WTC11 (cell line): ENCODE data around the gene RBM39. TPM values are rescaled to one million over a fixed set of nuclear protein-coding genes. Genes with fewer than 3 reads are reported as not detected.
"Not testable (repeated sequence)": the region's sequence is repeated elsewhere in the genome, so short reads cannot be mapped to it uniquely, and the experiment has no call there.

Source experiments
- ATAC-seq: fragments of 200-7000 bp; cut with Tn5 transposase; 2 replicates; pipeline ENCODE4 v1.10.0; 2021; ENCODE audit warnings: mild to moderate bottlenecking, moderate library complexity
- CTCF ChIA-PET: fragments of 300-600 bp; sonication (Branson Sonifier 250); formaldehyde crosslinking; loops from one replicate; lab custom pipeline; 2021; ENCODE audit warnings: antibody characterized with exemption; lab: Charles Lee
- POLR2A ChIA-PET: fragments of 350-600 bp; sonication (Branson Sonifier 250); formaldehyde crosslinking; loops from one replicate; lab custom pipeline; 2021; ENCODE audit warnings: antibody characterized with exemption; lab: Charles Lee
- DNase-seq: peaks from one replicate; pipeline ENCODE4 v3.0.0; 2021; ENCODE audit warnings: low spot score
- H3K27ac Mint-ChIP-seq: 2 replicates; pipeline ENCODE4 v1.8.0; 2021; ENCODE audit warnings: mixed read lengths
- H3K27me3 Mint-ChIP-seq: 2 replicates; pipeline ENCODE4 v1.8.0; 2021; ENCODE audit warnings: low read depth, mild to moderate bottlenecking, moderate library complexity, mixed read lengths
- H3K36me3 Mint-ChIP-seq: 2 replicates; pipeline ENCODE4 v1.8.0; 2021; ENCODE audit warnings: mixed read lengths
- H3K4me1 Mint-ChIP-seq: 2 replicates; pipeline ENCODE4 v1.8.0; 2022; ENCODE audit warnings: mixed read lengths
- H3K4me3 Mint-ChIP-seq: 2 replicates; pipeline ENCODE4 v1.8.0; 2021; ENCODE audit warnings: mild to moderate bottlenecking, moderate library complexity, mixed read lengths
- H3K9me3 Mint-ChIP-seq: 2 replicates; pipeline ENCODE4 v1.8.0; 2021; ENCODE audit warnings: mixed read lengths
- ATF1 ChIP-seq: sonication (generic); formaldehyde crosslinking; IDR thresholded peaks from 2 replicates; pipeline ENCODE4 v1.8.1; 2023; ENCODE audit warnings: mild to moderate bottlenecking, moderate library complexity, missing genetic modification reagents
- ATF2 ChIP-seq: sonication (generic); formaldehyde crosslinking; IDR thresholded peaks from 2 replicates; pipeline ENCODE4 v1.8.1; 2022; ENCODE audit warnings: low read depth, missing genetic modification reagents, borderline replicate concordance
- ATF6 ChIP-seq: sonication (generic); formaldehyde crosslinking; IDR thresholded peaks from 2 replicates; pipeline ENCODE4 v1.8.1; 2023; ENCODE audit warnings: mild to moderate bottlenecking, missing genetic modification reagents
- E2F1 ChIP-seq: sonication (generic); formaldehyde crosslinking; IDR thresholded peaks from 2 replicates; pipeline ENCODE4 v1.8.0; 2022; ENCODE audit warnings: mild to moderate bottlenecking, missing genetic modification reagents
- ETV6 ChIP-seq: sonication (generic); formaldehyde crosslinking; IDR thresholded peaks from 2 replicates; pipeline ENCODE4 v1.8.1; 2022; ENCODE audit warnings: mild to moderate bottlenecking, missing genetic modification reagents
- FOXJ3 ChIP-seq: sonication (generic); formaldehyde crosslinking; IDR thresholded peaks from 2 replicates; pipeline ENCODE4 v1.9.0; 2021; ENCODE audit warnings: missing genetic modification reagents, mild to moderate bottlenecking, borderline replicate concordance
- FOXK1 ChIP-seq: sonication (generic); formaldehyde crosslinking; IDR thresholded peaks from 2 replicates; pipeline ENCODE4 v1.8.0; 2022; ENCODE audit warnings: mild to moderate bottlenecking, moderate library complexity, missing genetic modification reagents
- FOXP1 ChIP-seq: sonication (generic); formaldehyde crosslinking; IDR thresholded peaks from 2 replicates; pipeline ENCODE4 v1.8.0; 2022; ENCODE audit warnings: missing genetic modification reagents, mild to moderate bottlenecking, moderate library complexity, borderline replicate concordance
- GABPB1 ChIP-seq: sonication (generic); formaldehyde crosslinking; IDR thresholded peaks from 2 replicates; pipeline ENCODE4 v1.8.1; 2023; ENCODE audit warnings: mild to moderate bottlenecking, missing genetic modification reagents
- GTF2I ChIP-seq: fragments of 250-450 bp; sonication (Bioruptor Pico); conservative IDR thresholded peaks from 2 replicates; pipeline ENCODE4 v1.4.0; 2021; ENCODE audit warnings: mild to moderate bottlenecking
- PRRX2 ChIP-seq: fragments of 250-450 bp; sonication (Bioruptor Pico); IDR thresholded peaks from 2 replicates; pipeline ENCODE4 v1.8.0; 2021; ENCODE audit warnings: mild to moderate bottlenecking
- SMAD4 ChIP-seq: sonication (generic); formaldehyde crosslinking; IDR thresholded peaks from 2 replicates; pipeline ENCODE4 v1.8.0; 2022; ENCODE audit warnings: mild to moderate bottlenecking, missing genetic modification reagents
- USF1 ChIP-seq: sonication (generic); formaldehyde crosslinking; IDR thresholded peaks from 2 replicates; pipeline ENCODE4 v1.8.0; 2022; ENCODE audit warnings: mild to moderate bottlenecking, missing genetic modification reagents
- ZNF396 ChIP-seq: fragments of 250-450 bp; sonication (Bioruptor Pico); IDR thresholded peaks from 2 replicates; pipeline ENCODE4 v1.8.0; 2021; ENCODE audit warnings: mild to moderate bottlenecking, moderate library complexity, borderline replicate concordance
- ZNF423 ChIP-seq: fragments of 250-450 bp; sonication (Bioruptor Pico); IDR thresholded peaks from 2 replicates; pipeline ENCODE4 v2.1.2; 2022; ENCODE audit warnings: mild to moderate bottlenecking, moderate library complexity
- total RNA-seq: library from RNA; stranded (reverse); gene quantifications from 3 replicates; pipeline ENCODE4 v1.2.3, GENCODE V29; 2021
- TF ChIP-seq, protein P1 (sequence below): sonication (generic); formaldehyde crosslinking; IDR thresholded peaks from 2 replicates; pipeline ENCODE4 v1.8.1; 2022; ENCODE audit warnings: missing genetic modification reagents, borderline replicate concordance
- TF ChIP-seq, protein P2 (sequence below): sonication (generic); formaldehyde crosslinking; IDR thresholded peaks from 2 replicates; pipeline ENCODE4 v1.8.0; 2022; ENCODE audit warnings: mild to moderate bottlenecking, missing genetic modification reagents

Gene RBM39
- total RNA-seq, 1 experiment from 2014 or later, result 231 TPM

GRCh38 chr20:35708502-35708901 lies 33.6 kb downstream of the RBM39 start:
- Mint-ChIP-seq H3K9me3 (no peaks in the 10 kb centered on the region), H3K36me3 (peaks cover 82% of the 10 kb centered on the region), H3K27me3 (no peaks in the 10 kb centered on the region), H3K4me3 (no peak overlapping the region), H3K4me1 (no peaks in the 10 kb centered on the region), H3K27ac (no peak overlapping the region)
- ChIA-PET POLR2A (interaction anchor here (1.3 kb wide), 1 partner anchor 34 kb away, joined by 8 read pairs; the partner anchor contains the start of gene RBM39), CTCF (interaction anchor here (1.1 kb wide), 1 partner anchor 89 kb away, joined by 3 read pairs; no protein-coding TSS in a partner anchor)
- DNase-seq (no peak), ATAC-seq (no peak)
- TF ChIP-seq, protein P1, sequence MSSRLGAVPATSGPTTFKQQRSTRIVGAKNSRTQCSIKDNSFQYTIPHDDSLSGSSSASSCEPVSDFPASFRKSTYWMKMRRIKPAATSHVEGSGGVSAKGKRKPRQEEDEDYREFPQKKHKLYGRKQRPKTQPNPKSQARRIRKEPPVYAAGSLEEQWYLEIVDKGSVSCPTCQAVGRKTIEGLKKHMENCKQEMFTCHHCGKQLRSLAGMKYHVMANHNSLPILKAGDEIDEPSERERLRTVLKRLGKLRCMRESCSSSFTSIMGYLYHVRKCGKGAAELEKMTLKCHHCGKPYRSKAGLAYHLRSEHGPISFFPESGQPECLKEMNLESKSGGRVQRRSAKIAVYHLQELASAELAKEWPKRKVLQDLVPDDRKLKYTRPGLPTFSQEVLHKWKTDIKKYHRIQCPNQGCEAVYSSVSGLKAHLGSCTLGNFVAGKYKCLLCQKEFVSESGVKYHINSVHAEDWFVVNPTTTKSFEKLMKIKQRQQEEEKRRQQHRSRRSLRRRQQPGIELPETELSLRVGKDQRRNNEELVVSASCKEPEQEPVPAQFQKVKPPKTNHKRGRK, result no peak
- TF ChIP-seq USF1 (CRISPR knock-in tag) (no peak), FOXP1 (CRISPR knock-in tag) (no peak), ZNF396 (no peak), ATF1 (no peak), GTF2I (no peak), FOXK1 (CRISPR knock-in tag) (no peak), SMAD4 (CRISPR knock-in tag) (no peak), ATF2 (CRISPR knock-in tag) (no peak), FOXJ3 (no peak), E2F1 (CRISPR knock-in tag) (no peak), ZNF423 (no peak), ATF6 (CRISPR knock-in tag) (no peak), ETV6 (CRISPR knock-in tag) (no peak), PRRX2 (CRISPR knock-in tag) (no peak), GABPB1 (CRISPR knock-in tag) (no peak)
- TF ChIP-seq, protein P2, sequence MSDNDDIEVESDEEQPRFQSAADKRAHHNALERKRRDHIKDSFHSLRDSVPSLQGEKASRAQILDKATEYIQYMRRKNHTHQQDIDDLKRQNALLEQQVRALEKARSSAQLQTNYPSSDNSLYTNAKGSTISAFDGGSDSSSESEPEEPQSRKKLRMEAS (CRISPR knock-in tag), result no peak

DNA sequence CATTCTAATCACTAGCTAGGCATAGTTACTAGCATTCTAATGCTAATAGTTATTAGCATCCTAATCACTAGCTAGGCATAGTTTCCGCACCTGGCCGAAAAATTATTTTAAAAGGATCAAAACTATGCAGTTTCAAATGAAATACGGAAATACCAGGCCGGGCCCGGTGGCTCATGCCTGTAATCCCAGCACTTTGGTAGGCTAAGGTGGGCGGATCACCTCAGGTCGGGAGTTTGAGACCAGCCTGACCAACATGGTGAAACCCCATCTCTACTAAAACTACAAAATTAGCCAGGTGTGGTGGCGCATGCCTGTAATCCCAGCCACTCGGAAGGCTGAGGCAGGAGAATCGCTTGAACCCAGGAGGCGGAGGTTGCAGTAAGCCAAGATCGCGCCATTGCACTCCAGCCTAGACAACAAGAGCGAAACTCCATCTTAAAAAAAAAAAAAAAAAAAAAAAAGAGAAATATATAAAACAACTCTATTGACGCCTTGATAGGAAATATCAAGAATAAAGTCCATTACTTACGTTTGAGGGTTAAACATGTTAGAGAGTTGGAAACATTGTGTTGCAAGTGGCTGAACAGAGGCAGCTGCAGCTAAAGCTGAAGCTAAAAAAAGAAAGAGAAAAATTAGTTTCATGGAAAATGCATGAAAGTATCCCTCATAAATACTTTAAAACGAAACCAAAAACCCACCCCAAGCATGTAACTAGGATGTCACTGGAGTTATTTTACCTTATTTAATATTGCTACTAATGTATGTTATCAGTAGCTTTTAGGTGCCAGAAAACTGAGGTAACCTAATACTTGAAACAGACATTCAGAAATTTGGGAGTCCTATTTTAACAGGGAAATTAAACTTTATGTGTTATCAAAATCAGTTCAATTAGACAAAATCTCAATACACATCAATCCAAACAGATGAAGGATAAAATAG lies 35.2 kb downstream of the RBM39 start:
- H3K27me3 Mint-ChIP-seq, H3K9me3 Mint-ChIP-seq, H3K27ac Mint-ChIP-seq, CTCF ChIA-PET, DNase-seq, H3K4me1 Mint-ChIP-seq, ATAC-seq, H3K4me3 Mint-ChIP-seq: not testable (repeated sequence)
- peaks cover 76% of the 10 kb centered on the region for H3K36me3 Mint-ChIP-seq
- POLR2A ChIA-PET, result interaction anchor here (0.7 to 1.3 kb wide), 3 partner anchors 12 to 35 kb away, joined by 3 to 8 read pairs (median 5); partner anchors contain the start of gene RBM39

DNA sequence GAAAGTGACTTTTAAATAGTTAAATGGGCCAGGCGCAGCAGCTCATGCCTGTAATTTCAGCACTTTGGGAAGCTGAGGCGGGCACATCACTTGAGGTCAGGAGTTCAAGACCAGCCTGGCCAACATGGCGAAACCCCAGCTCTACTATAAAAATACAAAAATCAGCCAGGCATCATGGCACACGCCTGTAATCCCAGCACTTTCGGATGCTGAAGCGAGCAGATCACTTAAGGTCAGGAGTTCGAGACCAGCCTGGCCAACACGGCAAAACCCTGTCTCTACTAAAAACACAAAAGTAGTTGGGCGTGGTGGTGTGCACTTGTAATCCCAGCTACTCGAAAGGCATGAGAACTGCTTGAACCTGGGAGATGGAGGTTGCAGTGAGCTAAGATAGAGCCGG lies 36.2 kb downstream of the RBM39 start:
- H3K4me3 Mint-ChIP-seq, H3K27ac Mint-ChIP-seq, DNase-seq, H3K27me3 Mint-ChIP-seq, ATAC-seq, H3K9me3 Mint-ChIP-seq, H3K4me1 Mint-ChIP-seq: not testable (repeated sequence)
- ChIA-PET POLR2A (interaction anchor here (0.6 to 1.1 kb wide), 2 partner anchors 13 to 251 kb away, joined by 4 to 5 read pairs; no protein-coding TSS in a partner anchor), CTCF (interaction anchor here (0.6 kb wide), 1 partner anchor 25 kb away, joined by 3 read pairs; no protein-coding TSS in a partner anchor)
- H3K36me3 Mint-ChIP-seq, result peaks cover 66% of the 10 kb centered on the region
